GM12878 (cell line): ENCODE results near the gene TNFRSF11A. TPM values are rescaled to one million over a fixed set of nuclear protein-coding genes. Genes with fewer than 3 reads are reported as not detected.

Experiments
- ATAC-seq: fragments of 200-7000 bp; cut with Tn5 transposase; 3 replicates; pipeline ENCODE4 v1.9.1; 2020; ENCODE audit warnings: mild to moderate bottlenecking, moderate library complexity
- BruUV-seq: library from RNA; stranded (reverse); fragments of 400-500 nt; replicated peaks from 2 replicates; lab custom pipeline; 2021; lab: Mats Ljungman, UMichigan
- CTCF ChIA-PET: fragments of 300-600 bp; sonication (Branson Sonifier 250); formaldehyde crosslinking; extraction: SDS; loops from one replicate; lab custom pipeline; 2021; ENCODE audit warnings: inconsistent platforms; lab: Yijun Ruan, JAX
- POLR2A ChIA-PET: fragments of 350-600 bp; formaldehyde crosslinking; extraction: SDS; loops from one replicate; lab custom pipeline; 2021; ENCODE audit warnings: inconsistent platforms; lab: Charles Lee
- RAD21 ChIA-PET: fragments of 300-600 bp; sonication (Branson Sonifier 250); formaldehyde crosslinking; loops from one replicate; lab custom pipeline; 2023; ENCODE audit warnings: antibody characterized with exemption; ENCODE audit not compliant: unreplicated experiment; lab: Charles Lee
- SMC1A ChIA-PET: fragments of 300-600 bp; sonication (Branson Sonifier 250); formaldehyde crosslinking; loops from one replicate; lab custom pipeline; 2023; ENCODE audit not compliant: unreplicated experiment, uncharacterized antibody; lab: Charles Lee
- DNase-seq: peaks from one replicate; pipeline ENCODE4 v3.0.0-alpha.2; 2011; ENCODE audit warnings: low read depth, low spot score
- FAIRE-seq: peaks from 3 replicates; lab custom pipeline; 2011; peaks lifted over from hg19 to GRCh38; lab: Jason Lieb, UNC
- H2AFZ ChIP-seq: 2 replicates; pipeline ENCODE4 v1.6.0; 2011; ENCODE audit warnings: low read depth, low read length, control low read depth; ENCODE audit not compliant: control insufficient read depth
- H3K27ac ChIP-seq: 2 replicates; pipeline ENCODE4 v1.5.1; 2011; ENCODE audit warnings: control low read depth; ENCODE audit not compliant: control insufficient read depth, insufficient read depth
- H3K27me3 ChIP-seq, 2 experiments: replicated peaks in 1 of 2; 2 replicates each; pipeline versions ENCODE4 v1.6.0 to v1.6.1; 2011; ENCODE audit warnings: low read length in 1 of 2; ENCODE audit not compliant: control insufficient read depth in 2 of 2, insufficient read depth in 2 of 2
- H3K36me3 ChIP-seq, 2 experiments: 2 replicates each; pipeline ENCODE4 v1.5.1; 2011; ENCODE audit warnings: low read length in 1 of 2; ENCODE audit not compliant: control insufficient read depth in 2 of 2, insufficient read depth in 2 of 2
- H3K4me1 ChIP-seq: 2 replicates; pipeline ENCODE4 v1.6.1; 2011; ENCODE audit warnings: mild to moderate bottlenecking, low read length, moderate library complexity, mixed read lengths; ENCODE audit not compliant: control insufficient read depth, insufficient read depth
- H3K4me2 ChIP-seq: 2 replicates; pipeline ENCODE4 v1.6.0; 2011; ENCODE audit warnings: control low read depth; ENCODE audit not compliant: control insufficient read depth, insufficient read depth
- H3K4me3 ChIP-seq: fragments of 200-600 bp; sonication (generic); 2 replicates; pipeline ENCODE4 v1.5.1; 2016
- H3K79me2 ChIP-seq: 2 replicates; pipeline ENCODE4 v1.6.0; 2011; ENCODE audit warnings: low read length; ENCODE audit not compliant: control insufficient read depth, insufficient read depth
- H3K9ac ChIP-seq: 2 replicates; pipeline ENCODE4 v1.8.0; 2011; ENCODE audit warnings: low read length, control low read depth, mixed read lengths; ENCODE audit not compliant: control insufficient read depth, insufficient read depth
- H3K9me3 ChIP-seq: replicated peaks from 3 replicates; pipeline ENCODE4 v1.5.1; 2011; ENCODE audit warnings: mild to moderate bottlenecking, low read length; ENCODE audit not compliant: control insufficient read depth, insufficient read depth
- H4K20me1 ChIP-seq: 2 replicates; pipeline ENCODE4 v1.6.0; 2011; ENCODE audit not compliant: control insufficient read depth, insufficient read depth
- ATF7 ChIP-seq: fragments of 450-650 bp; IDR thresholded peaks from 2 replicates; pipeline ENCODE4 v1.6.1; 2016; ENCODE audit warnings: low read depth, mild to moderate bottlenecking
- CHD2 ChIP-seq: IDR thresholded peaks from 2 replicates; pipeline ENCODE4 v1.6.1; 2011; ENCODE audit warnings: low read depth, low read length, improper control_type of control experiment, borderline replicate concordance
- EGR1 ChIP-seq, 2 experiments: IDR thresholded peaks; 1 replicate in 1 of 2; 2 replicates in 1 of 2; pipeline ENCODE4 v1.6.1; 2011 to 2012; ENCODE audit warnings: low read depth in 2 of 2, low read length in 2 of 2, borderline replicate concordance in 1 of 2, mild to moderate bottlenecking in 1 of 2, moderate library complexity in 1 of 2
- NR2C1 ChIP-seq: fragments of 450-650 bp; IDR thresholded peaks from 2 replicates; pipeline ENCODE4 v1.6.1; 2017; ENCODE audit warnings: antibody characterized with exemption, mild to moderate bottlenecking, moderate library complexity
- NR2F1 ChIP-seq: fragments of 450-650 bp; conservative IDR thresholded peaks from 2 replicates; pipeline ENCODE4 v1.6.1; 2017; ENCODE audit warnings: mild to moderate bottlenecking
- SIX5 ChIP-seq: IDR thresholded peaks from 2 replicates; pipeline ENCODE4 v1.6.1; 2011; ENCODE audit warnings: mild to moderate bottlenecking, low read depth, low read length, moderate library complexity; ENCODE audit not compliant: severe bottlenecking
- SMAD1 ChIP-seq: fragments of 450-650 bp; IDR thresholded peaks from 2 replicates; pipeline ENCODE4 v1.6.1; 2018; ENCODE audit warnings: mild to moderate bottlenecking, low read depth; ENCODE audit not compliant: partially characterized antibody
- SRF ChIP-seq, 2 experiments: IDR thresholded peaks; 2 replicates each; pipeline ENCODE4 v1.6.1; 2011; ENCODE audit warnings: low read depth in 2 of 2, low read length in 2 of 2, mild to moderate bottlenecking in 1 of 2, moderate library complexity in 1 of 2
- ZZZ3 ChIP-seq: IDR thresholded peaks from 2 replicates; pipeline ENCODE4 v1.6.1; 2011; ENCODE audit warnings: low read depth; ENCODE audit not compliant: control insufficient read depth, insufficient read length
- whole genome bisulfite sequencing: methylation state at CpG from one replicate; pipeline ENCODE4 v1.1.6; 2016; ENCODE audit warnings: low lambda C conversion rate; ENCODE audit not compliant: insufficient replicate concordance, insufficient coverage; ENCODE audit errors: missing lambda C conversion rate; 5-methylcytosine and 5-hydroxymethylcytosine counted together
- in situ Hi-C: fragments of 300-500 bp; cut with MboI; formaldehyde crosslinking; loops from 9 replicates; pipeline ENCODE4 v1.14.3; 2018; ENCODE audit warnings: mixed read lengths
- intact Hi-C: fragments of 100-400 bp; cut with micrococcal nuclease; formaldehyde crosslinking; loops from one replicate; pipeline ENCODE4 v1.14.2; 2022; ENCODE audit not compliant: unreplicated experiment
- polyA plus RNA-seq, 11 experiments: library from polyadenylated mRNA; depleted of rRNA in 4 of 11; unstranded in 6 of 11; stranded (reverse) in 5 of 11; fragments of >200 nt; fragmentation: Nextera tagmentation in 4 of 11; fragmentation: Illumina TruSeq in 1 of 11; extraction: Ambion mirVana in 4 of 11; extraction: Trizol in 1 of 11; gene quantifications; 1 replicate in 1 of 11; 2 replicates in 10 of 11; pipeline versions ENCODE4 v1.2.1 to v1.2.3, GENCODE V29; 2011 to 2016; ENCODE audit warnings: inconsistent platforms in 2 of 11, missing spikeins in 2 of 11, low read depth in 1 of 11
- total RNA-seq, 4 experiments: library from RNA; depleted of rRNA in 3 of 4; stranded (reverse); fragments of >200 nt in 3 of 4; fragmentation: Illumina TruSeq in 1 of 4; extraction: Trizol in 1 of 4; gene quantifications; 2 replicates each; pipeline versions ENCODE4 v1.2.1 to v1.2.3, GENCODE V29; 2013 to 2021
- TF ChIP-seq, protein P1 (sequence below): fragments of 450-650 bp; IDR thresholded peaks from 2 replicates; pipeline ENCODE4 v1.6.1; 2017; ENCODE audit warnings: antibody characterized with exemption, mild to moderate bottlenecking, moderate library complexity

TNFRSF11A gene
- total and polyA plus RNA-seq, 10 of the 15 experiments (the other 5 are each of a cell fraction or from before 2014, with no cell fraction given) = 0.07 to 4.0 (median 0.23) TPM

DNA sequence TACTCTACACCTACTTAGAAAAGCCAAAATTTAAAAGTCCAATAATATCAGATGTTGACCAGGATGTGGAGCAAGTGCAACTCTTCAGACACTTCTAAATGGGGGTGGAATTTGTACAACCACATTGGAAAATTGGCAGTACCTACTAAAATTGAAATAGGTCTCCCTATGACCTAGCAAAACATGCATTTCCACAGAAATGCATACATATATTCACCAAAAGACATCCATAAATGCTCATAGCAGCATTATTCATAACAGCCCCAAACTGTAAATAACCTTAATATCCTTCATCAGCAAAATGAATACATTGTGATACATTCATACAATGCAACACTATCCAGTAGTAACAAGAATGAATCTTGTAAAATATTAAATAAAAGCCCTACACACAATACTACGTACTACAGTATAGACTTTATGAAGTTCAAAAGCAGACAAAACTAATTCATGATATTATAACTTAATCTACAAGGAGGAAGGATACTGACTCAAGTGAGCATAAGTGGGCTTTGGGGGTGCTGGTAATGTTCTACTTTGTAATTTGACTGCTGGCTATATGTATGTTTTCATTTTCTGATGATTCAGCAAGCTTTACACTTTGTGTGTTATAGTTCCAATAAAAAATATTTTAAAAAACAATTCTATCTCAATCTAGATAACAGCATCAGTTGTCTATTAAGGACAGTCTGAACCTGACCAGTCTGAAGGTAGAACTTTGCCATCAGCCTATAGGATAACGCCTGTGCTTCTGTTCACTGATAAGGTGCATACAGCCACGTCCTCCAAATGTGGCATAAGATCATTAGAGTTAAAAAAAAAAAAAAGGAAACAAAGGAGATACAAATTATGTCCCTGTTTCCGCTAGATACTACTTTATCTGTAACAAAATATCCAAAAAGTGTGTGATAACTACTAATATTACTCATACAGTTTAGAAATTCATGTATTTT is 6.6 kb upstream of the TNFRSF11A start (continued):
- TF ChIP-seq, protein P1, sequence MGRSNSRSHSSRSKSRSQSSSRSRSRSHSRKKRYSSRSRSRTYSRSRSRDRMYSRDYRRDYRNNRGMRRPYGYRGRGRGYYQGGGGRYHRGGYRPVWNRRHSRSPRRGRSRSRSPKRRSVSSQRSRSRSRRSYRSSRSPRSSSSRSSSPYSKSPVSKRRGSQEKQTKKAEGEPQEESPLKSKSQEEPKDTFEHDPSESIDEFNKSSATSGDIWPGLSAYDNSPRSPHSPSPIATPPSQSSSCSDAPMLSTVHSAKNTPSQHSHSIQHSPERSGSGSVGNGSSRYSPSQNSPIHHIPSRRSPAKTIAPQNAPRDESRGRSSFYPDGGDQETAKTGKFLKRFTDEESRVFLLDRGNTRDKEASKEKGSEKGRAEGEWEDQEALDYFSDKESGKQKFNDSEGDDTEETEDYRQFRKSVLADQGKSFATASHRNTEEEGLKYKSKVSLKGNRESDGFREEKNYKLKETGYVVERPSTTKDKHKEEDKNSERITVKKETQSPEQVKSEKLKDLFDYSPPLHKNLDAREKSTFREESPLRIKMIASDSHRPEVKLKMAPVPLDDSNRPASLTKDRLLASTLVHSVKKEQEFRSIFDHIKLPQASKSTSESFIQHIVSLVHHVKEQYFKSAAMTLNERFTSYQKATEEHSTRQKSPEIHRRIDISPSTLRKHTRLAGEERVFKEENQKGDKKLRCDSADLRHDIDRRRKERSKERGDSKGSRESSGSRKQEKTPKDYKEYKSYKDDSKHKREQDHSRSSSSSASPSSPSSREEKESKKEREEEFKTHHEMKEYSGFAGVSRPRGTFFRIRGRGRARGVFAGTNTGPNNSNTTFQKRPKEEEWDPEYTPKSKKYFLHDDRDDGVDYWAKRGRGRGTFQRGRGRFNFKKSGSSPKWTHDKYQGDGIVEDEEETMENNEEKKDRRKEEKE = no peak
- no peak for TF ChIP-seq NR2F1
- TF ChIP-seq CHD2 = no peak
- TF ChIP-seq, all 136 proteins: peak for 0

DNA sequence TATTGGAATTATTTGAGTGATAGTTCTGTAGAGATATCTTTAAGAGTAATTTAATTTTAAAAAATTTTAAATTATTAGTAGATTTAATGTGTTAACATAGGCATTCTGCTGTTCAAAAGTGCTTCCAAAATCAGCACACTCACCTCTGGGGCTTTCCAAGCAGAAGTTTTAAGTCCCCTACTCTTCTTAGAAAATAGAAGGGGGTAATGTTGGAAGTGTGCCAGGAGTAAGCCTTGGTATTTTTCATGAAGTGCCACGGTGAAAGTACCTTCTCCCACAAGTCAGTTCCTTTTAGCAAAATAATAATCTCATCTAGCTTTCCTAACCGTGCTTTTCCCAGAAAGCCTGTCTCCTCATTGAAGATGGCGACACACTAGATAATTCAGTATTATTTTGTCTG is 3.9 kb upstream of the TNFRSF11A start:
- Histone ChIP-seq H2AFZ (no peak overlapping the region), H3K4me3 (no peak overlapping the region), H3K79me2 (no peaks in the 10 kb centered on the region), H3K4me2 (no peak overlapping the region), H3K27me3 (0 out of 4 replicates have a peak, but pooled peaks cover 0 to 5% of the 10 kb centered on the region in 2 experiments), H3K9me3 (no peaks in the 10 kb centered on the region), H3K27ac (no peak overlapping the region), H4K20me1 (no peaks in the 10 kb centered on the region), H3K4me1 (peaks cover 10% of the 10 kb centered on the region), H3K9ac (no peak overlapping the region), H3K36me3 (no peaks in the 10 kb centered on the region)
- in situ Hi-C loops = no loop called here
- FAIRE-seq (no peak), DNase-seq (no peak), ATAC-seq (no peak)
- WGBS = 8% methylated on average over 3 of the region's 3 CpGs
- POLR2A ChIA-PET = no interaction called here
- no TSS peak for BruUV-seq
- RAD21 ChIA-PET = no interaction called here
- intact Hi-C loops = loop anchor here (5.0 to 10.0 kb wide), 2 partner anchors 34 to 264 kb away; no protein-coding TSS in a partner anchor
- SMC1A ChIA-PET = interaction anchor here (1.5 to 1.8 kb wide), 2 partner anchors 96 to 100 kb away, joined by 4 to 6 read pairs; no protein-coding TSS in a partner anchor
- CTCF ChIA-PET = interaction anchor here (0.9 to 1.5 kb wide), 6 partner anchors 9 to 185 kb away, joined by 3 to 4 read pairs (median 3); no protein-coding TSS in a partner anchor
- TF ChIP-seq NR2C1 = no peak
- no peak for TF ChIP-seq EGR1 (IDR thresholded peaks at IDR 0.05; ENCODE audit: borderline replicate concordance in 1 of 2, low read depth in 2 of 2, low read length in 2 of 2)
- no peak for TF ChIP-seq ATF7
- no peak for TF ChIP-seq SIX5
- TF ChIP-seq SMAD1 = no peak
- TF ChIP-seq CHD2 = no peak
- TF ChIP-seq SRF (IDR thresholded peaks at IDR 0.05; ENCODE audit: low read depth in 2 of 2, low read length in 2 of 2) = no peak
- no peak for TF ChIP-seq ZZZ3
